Fibroblast of upper back skin (primary cell): Measurements from ENCODE around the gene LGR6.
"Not testable (repeated sequence)": the region's sequence is repeated elsewhere in the genome, so short reads cannot be mapped to it uniquely, and the experiment has no call there.

ENCODE experiments used
- DNase-seq: peaks from one replicate; pipeline ENCODE4 v3.0.0-alpha.2; 2013

The LGR6 gene

DNA sequence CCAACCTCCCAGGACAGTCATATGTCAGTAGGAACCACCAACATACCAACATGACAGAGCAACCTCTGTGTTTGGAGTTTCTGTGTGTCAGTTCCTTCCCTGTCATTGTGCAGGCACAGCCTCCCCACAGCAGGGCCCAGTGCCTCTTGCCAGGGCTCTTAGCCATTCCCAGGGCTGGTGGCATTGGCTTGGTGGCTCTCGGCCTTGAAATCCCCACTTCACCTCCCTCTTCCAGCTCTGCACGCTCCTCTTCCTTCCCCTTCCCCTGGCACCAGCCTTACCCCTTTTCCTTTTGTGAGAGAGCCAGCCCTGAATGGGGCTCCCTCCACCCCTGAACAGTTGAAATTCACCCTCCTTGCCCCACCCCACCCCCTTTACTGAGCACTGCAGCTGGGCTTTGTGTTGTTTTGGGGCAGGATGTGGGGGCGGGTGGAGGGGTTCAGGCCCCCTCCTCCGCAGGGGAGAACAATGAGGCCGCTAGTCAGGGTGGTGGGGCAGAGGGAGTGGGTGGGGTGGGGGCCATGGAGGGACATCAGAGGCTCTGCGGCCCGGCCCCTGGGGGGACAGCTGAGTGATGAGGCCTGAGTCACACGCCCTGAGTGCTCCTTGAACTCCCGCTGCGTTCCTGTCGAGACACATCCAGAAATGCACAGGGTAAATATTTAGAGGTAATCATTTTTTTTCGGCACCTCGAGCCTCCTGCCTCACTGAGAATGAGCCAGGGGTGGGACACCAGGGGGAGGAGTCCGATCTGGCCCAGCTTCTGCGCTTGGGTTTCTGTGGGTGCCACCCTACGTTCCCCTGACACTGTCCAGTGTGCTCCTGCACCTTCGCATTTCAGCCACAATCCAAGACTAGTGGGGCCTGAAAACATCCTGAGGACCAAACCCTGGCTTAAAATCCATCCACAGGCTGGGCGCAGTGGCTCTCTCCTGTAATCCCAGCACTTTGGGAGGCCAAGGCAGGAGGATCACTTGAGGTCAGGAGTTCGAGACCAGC, 28.6 kb downstream of the LGR6 start:
- no peak for DNase-seq

DNA sequence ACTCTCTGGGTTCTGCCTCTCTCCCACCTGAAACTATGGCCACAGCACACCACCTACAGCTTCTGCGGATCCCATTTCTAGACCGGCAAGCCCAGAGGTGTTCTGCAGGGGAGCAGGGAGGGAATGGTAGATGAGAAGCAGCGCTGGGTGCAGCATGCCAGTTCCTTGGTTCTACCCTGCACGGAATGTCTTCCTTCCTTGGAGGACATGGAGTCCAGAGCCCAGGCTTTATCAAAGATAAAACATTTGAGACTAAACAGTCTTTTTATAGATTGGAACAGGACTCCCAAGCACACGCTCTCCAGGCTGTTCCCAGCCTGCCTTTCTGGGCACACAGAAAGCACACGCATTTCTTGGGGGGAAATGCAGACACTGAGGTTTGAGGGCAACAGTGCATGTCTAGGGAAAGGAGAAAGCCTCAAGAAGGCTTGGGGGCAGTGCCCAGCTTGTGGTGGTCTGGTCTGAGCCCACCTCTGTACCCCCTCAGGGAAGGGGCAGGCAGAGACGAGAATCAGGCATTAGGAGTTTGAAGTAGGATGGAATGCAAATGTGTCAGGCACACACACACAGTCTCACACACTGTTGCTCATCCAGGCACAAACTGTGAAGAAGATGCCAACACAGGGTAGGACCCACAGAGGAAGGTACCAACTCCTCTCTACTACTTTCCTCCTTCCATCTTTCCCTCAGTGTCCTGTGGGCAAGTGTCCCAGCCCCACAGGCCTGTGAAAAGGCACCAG, 29.7 kb downstream of the LGR6 start:
- no peak for DNase-seq

DNA sequence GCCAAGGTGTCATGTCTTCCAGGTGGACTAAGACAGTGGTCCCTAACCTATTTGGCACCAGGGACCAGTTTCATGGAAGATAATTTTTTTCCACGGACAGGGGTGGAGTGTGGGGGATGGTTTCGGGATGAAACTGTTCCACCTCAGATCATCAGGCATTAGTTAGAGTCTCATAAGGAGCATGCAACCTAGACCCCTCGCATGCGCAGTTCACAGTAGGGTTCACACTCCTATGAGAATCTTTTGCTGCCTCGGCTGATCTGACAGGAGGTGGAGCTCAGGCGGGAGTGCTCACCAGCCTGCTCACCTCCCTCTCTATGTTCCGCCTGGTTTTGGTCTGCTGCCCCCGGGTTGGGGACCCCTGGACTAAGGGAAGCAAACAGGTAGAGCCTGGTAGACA, 30.9 kb downstream of the LGR6 start:
- no peak for DNase-seq

DNA sequence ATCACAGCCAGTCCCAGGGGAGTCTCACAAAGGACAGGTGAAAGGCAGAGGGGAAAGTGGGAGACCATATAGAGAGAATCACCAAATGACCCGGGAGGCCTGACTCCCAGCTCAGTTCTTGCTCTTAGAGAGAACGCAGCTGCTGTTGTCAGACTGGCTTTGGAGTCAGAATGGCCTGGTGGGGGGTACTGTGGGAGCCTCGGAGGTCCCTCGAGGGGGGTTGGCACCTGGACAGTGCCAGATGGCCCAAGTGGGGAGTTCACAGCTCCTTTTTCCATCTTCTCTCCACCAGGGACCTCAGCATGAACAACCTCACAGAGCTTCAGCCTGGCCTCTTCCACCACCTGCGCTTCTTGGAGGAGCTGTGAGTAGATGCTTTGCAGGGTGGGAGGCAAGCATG, 31.5 kb downstream of the LGR6 start:
- no peak for DNase-seq

DNA sequence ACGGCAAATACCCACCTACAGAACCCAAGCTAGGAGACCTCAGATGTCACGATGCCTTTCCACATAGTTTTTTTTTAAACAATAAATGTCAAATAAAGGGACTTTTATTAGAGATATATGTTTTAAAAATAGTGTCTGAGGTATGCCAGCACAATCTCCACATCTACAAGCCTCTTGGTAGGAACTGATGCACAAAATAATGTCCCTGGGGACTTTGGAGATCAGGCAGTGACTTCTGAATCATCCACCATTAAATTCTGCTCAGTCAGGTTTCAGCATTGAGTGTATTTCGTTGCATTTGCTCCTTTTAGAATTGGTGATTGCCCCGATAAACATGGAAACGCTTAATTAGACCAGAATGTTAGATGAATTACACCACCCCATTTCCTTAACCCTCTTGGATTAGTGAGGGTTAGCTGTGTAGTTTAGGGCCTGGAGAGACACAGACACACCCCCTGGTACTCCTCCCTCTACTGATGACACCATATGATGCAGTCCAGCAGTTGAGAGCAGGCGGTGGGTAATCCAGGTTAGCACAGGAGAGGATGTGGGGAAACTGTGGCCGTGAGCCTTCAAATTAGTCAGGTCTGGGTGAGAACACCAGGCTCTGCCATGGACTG, 33.6 kb downstream of the LGR6 start:
- DNase-seq: no peak

DNA sequence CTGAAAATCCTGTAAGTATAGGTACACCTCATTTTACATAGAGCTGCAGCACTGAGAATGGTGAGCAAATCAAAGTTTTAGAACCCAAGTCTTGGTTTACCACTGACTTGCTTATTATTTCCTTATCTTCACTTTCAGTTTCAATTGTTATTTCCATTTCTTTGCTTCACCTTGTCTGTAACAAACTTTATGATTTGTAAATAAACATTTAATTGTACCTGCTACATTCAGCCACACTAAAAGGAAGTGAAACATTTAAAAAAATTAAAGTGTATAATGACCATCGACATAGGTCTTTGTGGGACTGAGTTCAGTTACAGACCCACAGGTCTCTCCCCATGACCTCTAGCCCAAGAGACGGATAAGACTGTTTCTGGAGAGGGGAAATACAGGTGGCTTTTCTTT, 34.4 kb downstream of the LGR6 start:
- no peak for DNase-seq

DNA sequence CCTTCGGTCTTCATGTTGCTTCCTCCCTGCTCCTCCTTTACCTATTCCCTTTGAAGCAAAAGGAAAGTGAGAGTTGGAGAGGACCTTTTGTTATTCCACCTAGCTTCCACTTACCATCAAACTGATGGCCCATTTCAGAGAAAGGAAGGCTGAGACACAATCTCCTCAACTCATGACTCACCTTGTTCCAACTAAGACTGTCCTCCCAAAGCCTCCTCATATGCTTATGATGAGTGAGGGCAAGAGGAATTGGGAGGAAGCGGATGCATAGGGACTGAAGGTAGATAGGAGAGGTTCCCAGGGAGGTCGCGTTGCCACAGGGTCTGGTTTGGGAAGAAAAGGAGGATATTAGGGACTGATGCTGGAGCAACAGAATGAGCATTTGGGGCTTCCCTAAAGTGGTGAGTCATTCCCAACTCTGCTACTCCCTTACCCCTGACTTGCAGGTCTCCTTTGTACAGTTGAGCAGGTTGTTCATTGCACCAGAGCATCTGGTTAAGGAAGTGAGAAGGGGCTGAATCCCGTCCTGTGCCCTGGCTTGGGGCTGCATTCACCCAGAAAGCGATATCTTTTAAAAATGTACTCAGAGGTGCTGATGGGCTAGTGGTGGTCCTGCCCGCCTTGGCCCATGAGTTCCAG, 35.0 kb downstream of the LGR6 start:
- DNase-seq: no peak

DNA sequence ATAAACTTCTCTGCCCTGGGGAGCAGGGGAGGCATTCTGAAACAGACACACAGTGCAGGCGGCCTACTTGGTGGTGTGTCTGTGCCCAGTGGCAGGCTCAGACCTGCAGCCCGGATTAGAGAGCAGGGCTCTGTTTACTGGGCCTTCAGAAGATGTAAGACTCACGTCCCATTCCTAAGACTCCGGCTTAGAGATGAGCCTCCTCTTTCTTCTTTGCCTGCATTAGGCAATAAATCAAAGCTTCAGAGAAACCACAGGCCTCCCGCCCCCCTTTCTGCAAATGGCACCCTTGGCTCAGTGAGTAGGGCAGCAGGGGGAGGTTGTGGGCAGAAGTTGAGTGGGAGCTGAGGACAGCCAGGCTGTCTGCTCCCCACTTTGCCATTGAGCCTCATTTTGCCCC, 35.8 kb downstream of the LGR6 start:
- DNase-seq: no peak

DNA sequence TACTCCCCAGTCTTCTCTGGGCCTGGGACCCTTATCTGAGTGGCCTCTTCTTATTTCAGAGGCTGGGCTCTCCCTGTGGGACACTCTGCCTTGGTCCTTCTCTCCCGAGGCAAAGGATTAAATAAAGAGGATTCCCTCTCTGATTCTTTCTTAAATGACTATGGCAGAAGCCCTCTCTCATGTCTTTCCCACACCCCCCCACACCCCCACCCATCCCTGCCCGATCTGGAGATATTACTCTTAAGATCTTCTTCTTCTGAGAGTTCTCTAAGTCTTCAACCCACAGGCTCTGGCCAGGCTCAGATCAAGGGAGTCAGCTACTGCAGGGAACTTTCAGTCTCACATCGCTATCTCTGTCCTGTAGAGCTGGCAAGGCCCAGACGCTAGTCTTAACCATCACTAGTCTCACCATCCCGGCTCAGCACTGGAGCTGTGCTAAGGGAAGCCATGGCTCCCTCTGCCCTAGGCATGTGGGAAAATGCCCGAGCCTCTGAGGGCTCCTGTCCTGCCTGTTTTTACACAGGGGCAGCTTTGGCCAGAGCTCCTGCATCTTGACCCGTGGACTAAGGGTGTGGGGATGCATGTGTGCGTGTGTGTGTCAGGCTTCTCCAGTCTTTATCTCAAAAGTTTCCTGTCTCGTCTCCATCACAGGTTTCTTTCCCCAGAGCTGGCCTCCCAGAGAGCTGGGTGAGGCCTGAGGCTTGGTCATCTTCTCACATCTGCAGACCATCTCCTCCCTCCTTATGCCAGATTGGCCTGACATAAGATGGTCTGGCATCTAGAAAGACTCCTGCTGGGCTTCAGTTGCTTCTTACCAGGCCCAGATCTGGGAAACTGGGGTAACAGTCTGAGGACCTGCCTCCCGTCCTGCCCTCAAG, 36.7 kb downstream of the LGR6 start:
- DNase-seq: no peak

DNA sequence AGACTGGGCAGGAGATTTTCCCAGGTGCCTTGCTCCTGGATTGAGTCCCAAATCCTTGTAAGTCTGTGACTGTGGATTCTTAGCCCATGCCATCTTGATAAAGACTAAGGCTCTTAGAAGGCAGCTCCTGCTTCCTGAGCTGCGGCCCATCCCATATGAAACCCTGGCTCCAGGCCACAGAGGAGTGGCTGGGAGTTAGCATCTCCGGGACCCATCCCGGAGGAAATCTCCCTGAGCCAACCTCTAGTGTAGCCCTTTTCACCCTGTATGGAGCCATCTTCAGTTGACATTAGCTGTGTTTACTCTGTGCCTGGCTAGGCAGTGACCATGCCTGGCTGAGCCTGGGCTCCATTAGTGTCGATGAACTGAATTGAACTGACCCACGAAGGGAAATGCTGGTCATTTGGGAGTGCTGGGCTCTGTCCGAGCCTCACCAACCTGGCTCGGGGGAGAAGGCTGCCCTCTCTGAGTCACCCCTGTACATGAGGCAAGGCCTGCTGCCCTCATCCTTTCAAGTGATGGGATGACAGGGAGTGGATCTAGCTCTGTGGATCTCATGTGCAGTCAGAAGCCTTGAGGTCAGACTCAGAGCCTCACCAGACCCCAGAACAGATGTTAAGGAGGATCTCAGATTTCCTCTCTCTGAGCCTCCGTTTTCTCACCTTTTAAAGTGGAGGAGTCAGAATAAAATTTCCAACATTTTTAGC, 37.5 kb downstream of the LGR6 start:
- no peak for DNase-seq

DNA sequence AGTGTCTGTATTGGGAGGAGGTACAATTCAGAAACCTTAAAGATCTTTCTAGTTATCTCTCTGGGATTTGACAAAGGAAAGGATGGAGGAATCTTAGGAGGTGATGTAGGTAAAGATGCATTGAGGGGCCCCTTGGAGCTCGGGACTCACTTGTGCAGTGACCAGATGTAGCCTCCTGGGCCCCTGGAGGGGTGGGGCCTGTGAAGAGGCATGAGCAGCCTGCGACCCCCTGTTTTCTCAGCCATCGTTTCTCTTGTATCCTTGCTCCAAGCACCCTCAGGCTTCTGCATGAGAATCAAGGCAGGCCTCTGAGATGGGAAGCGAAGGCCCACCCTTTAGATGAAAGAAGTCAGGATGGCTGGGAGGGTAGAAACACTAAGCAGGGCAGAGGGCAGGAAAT, 39.6 kb downstream of the LGR6 start:
- no peak for DNase-seq

DNA sequence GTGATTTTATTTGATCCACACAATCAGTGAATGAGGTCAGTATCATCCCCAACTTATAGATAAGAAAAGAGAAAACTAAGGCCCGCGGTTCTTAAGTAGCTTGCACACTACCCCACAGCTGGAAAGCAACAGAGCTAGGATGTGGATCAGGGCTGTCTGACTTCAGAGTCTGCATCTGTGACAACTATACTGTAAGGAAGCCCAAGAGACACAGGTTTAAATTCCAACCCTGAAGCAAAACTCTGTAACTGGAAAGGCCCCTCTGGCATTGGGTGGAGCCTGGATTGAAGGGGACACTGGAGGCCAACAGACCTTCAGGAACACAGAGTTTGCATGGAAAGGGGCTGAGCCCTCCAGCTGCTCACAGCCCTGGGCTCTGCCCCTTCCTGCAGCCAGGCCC, 40.2 kb downstream of the LGR6 start:
- DNase-seq: no peak

DNA sequence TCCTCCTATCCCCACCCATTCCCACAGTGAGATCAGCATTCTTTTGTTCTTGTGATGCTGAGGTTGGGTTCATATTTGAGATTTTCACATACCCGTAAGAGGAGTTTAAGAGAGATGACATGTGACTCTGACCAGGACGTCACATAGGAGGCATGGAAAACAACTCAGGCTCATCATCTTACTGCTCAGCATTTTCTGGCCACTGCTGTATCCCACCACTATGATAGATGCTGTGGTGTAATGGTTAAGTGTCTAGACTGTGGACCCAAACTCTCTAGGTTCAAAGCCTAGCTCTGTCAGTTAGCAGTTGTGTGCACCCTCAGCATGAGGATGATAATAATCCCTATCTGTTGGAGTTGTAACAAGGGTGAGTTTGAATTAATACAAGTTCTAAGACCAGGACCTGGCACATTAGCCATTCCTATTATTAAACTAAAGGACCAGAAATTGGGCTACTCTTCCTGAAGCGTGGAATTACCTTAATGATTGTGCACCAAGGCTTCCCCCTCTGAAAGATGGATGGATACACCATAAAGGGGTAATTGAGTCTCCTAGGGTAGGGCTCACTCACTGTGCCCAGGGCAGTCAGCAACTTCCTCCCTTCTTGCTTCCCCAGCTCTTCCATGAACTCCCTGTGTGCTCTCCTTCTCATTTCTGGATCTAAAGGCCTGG, 40.9 kb downstream of the LGR6 start:
- DNase-seq: peak; percentile 51

DNA sequence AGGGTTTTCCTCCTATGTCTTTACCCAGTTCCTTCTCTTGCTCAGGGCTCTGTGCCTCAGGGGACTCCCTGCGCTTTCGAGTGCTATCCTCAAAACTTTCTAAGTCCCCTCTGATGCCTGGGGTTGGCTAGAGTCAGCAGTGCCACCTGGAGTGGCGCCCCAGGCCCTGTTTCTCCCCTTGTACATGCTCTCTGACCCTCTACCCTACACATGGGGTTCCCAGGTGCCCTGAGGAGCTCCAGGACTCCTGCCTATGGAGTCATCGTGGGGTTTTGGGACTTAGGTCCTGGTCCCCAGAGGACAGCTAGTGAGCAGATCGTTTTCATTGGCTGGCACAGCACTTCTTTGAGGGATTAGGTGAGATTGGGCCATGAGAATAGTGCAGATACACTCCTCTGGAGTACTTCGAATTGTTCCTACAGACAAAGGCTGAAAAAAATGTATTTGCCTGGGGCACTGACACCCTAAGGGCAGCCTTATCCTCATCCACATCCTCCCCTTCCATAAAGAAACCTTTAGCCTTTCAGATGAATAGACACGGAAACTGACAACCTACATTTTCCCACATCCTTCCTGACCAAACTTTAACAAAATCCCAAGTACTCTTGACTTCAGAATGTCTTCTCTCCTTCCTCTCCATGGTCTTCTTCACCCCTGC, 41.5 kb downstream of the LGR6 start:
- DNase-seq: no peak

DNA sequence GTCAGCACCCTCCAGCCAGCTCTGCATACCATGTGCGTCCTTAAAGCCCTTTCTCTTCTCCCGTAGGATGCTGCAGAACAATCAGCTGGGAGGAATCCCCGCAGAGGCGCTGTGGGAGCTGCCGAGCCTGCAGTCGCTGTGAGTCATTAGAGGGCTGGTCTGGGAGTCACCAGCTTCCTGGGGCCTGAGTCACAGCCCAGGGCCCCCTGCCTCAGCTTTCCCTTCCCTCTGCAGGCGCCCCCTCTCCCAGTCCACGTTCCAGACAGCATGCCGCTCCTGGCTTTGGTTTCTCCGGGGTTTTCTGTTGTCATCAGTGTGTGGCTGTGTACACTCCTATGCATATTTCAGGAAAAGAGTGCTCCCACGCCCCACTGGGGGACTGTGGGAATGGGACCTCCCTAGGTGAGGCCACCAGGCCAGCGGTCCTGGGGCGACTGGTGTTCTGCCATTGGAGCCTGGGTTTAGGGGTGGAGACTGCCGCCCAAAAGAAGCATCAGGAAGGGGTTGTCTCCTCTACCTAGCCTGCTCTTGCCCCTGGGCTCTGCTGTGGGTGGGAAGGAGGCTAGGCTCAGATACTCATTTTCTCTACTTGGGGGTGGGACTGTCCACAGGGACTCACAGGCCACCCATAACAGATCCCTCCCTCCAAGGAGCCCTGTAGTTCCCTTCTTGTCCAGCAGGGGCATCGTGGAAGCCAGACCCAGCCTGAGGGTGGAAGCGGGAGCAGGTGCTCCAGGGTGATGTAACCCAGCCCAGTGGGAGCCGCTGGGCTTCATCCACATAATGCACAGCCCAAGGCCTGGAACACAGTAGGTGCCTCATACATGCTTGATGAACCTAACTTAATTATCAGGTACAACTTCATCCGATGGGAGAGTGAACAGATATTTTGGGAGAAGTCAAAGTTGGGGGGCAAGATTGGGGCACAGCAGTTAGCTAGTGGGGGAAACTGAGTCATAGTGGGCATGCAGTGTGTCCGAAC, 42.5 kb downstream of the LGR6 start:
- peak; percentile 97 for DNase-seq

DNA sequence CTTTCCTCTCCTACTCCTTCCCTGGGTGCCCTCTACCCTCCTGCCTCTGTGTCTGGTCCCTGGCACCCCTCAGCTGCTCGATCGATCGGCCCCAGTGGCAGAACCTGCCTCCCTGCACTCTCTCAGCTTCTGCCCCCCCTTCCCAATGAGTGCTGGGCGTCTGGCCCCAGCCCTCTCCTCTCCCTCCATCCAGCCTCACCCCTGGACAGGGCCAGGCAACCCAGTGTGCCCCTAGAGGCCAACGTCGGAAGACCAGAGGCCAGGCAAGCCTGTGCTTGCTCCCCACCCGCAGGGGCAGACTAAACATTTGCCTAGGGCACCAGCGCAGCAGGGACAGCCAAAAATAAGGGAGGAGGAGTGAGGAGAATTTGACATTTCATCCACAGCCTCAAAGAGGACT, 43.5 kb downstream of the LGR6 start:
- DNase-seq: no peak

DNA sequence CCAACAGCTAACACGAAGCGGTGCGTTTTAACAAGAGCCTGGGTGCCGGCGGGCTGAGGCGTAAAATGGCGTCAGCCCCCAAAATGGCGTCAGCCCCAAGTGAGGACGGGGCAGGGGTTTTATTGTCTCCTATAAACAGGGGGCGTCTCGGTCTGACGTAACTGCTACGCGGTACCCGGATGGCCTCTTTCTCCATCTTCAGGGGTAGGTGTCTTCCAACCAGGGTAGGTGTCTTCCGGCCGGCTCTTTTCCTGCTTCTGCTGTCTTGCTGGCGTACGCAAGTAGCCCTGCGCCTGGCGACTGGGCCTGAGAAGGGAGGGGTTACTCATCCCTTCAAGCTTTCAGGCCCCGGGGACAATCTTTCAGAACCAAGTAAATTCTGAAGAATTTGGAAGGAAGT, 45.3 kb downstream of the LGR6 start:
- no peak for DNase-seq

DNA sequence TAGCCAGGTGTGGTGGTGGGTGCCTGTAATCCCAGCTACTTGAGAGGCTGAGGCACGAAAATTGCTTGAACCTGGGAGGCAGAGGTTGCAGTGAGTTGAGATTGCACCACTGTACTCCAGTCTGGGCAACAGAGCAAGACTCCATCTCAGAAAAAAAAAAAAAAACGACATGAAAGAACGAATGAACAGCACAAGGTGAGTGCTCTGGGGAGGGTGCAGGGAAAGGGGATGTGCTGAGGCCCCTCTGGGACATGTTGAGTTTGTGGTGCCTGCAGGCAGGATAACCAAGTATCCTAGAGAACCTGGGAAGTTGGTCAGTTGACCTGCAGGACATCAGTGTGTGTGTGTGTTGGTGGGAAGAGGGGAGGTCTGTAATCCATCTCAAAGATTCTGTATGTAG, 46.6 kb downstream of the LGR6 start:
- DNase-seq: not testable (repeated sequence)

DNA sequence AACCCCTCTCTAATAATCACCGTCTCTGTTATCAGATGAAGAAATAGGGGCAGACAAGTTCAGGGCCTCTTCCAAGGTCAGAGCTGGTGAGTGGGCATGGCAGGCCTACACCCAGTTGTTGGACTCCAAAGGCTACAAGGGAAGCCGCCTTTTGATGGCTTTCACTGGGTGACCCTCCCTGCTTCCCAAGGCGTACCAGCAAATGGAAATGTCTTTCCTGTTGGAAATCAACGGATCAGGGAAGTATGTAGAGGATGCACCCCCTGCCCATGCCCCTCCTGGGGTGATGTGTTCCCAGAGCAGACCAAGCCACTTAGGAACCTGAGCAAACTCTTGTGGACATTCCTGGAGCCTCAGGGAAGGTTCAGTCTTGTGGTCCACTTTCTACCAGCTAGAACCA, 47.4 kb downstream of the LGR6 start:
- DNase-seq: no peak
